Caco-2 (cell line): ENCODE data around the gene TTYH3. TPM values are rescaled to one million over a fixed set of nuclear protein-coding genes. Genes with fewer than 3 reads are reported as not detected.

Experiments used
- BruUV-seq: library from RNA; stranded (reverse); fragments of 400-500 nt; replicated peaks from 2 replicates; lab custom pipeline; 2021; lab: Mats Ljungman, UMichigan
- CTCF ChIA-PET: fragments of 300-600 bp; sonication (Branson Sonifier 250); formaldehyde crosslinking; loops from one replicate; lab custom pipeline; 2022; ENCODE audit warnings: antibody characterized with exemption; lab: Charles Lee
- POLR2A ChIA-PET: fragments of 300-600 bp; sonication (Branson Sonifier 250); formaldehyde crosslinking; loops from one replicate; lab custom pipeline; 2022; ENCODE audit warnings: antibody characterized with exemption; lab: Charles Lee
- DNase-seq, 2 experiments: peaks; one replicate each; pipeline versions ENCODE4 v3.0.0 to v3.0.0-alpha.2; 2020 to 2022
- H3K27me3 ChIP-seq: replicated peaks from 2 replicates; pipeline ENCODE4 v1.6.0; 2011; ENCODE audit warnings: low read length; ENCODE audit not compliant: control insufficient read depth, insufficient read depth
- H3K36me3 ChIP-seq: 2 replicates; pipeline ENCODE4 v1.5.1; 2011; ENCODE audit warnings: low read length; ENCODE audit not compliant: control insufficient read depth, insufficient read depth
- H3K4me1 ChIP-seq: fragments of 250-450 bp; sonication (Bioruptor Pico); 2 replicates; pipeline ENCODE4 v1.5.1; 2020; ENCODE audit warnings: mild to moderate bottlenecking
- H3K4me3 ChIP-seq: 2 replicates; pipeline ENCODE4 v1.5.1; 2011; ENCODE audit warnings: low read depth, mild to moderate bottlenecking, control low read depth, low read length
- H3K9me3 ChIP-seq: fragments of 250-450 bp; sonication (Bioruptor Pico); 2 replicates; pipeline ENCODE4 v1.5.1; 2020; ENCODE audit warnings: mild to moderate bottlenecking, moderate library complexity
- H3K27ac Mint-ChIP-seq: one replicate; pipeline ENCODE4 v1.8.0; 2022; ENCODE audit warnings: mixed read lengths; ENCODE audit not compliant: unreplicated experiment
- H3K27me3 Mint-ChIP-seq: one replicate; pipeline ENCODE4 v1.8.0; 2022; ENCODE audit warnings: mixed read lengths; ENCODE audit not compliant: insufficient read depth, unreplicated experiment
- H3K36me3 Mint-ChIP-seq: one replicate; pipeline ENCODE4 v1.8.0; 2022; ENCODE audit warnings: mild to moderate bottlenecking, mixed read lengths; ENCODE audit not compliant: insufficient read depth, unreplicated experiment
- H3K4me1 Mint-ChIP-seq: one replicate; pipeline ENCODE4 v1.8.0; 2022; ENCODE audit warnings: low read depth, mixed read lengths; ENCODE audit not compliant: unreplicated experiment
- H3K4me3 Mint-ChIP-seq: one replicate; pipeline ENCODE4 v1.8.0; 2022; ENCODE audit warnings: mild to moderate bottlenecking, moderate library complexity, mixed read lengths; ENCODE audit not compliant: unreplicated experiment
- H3K9me3 Mint-ChIP-seq: one replicate; pipeline ENCODE4 v1.8.0; 2022; ENCODE audit warnings: mixed read lengths; ENCODE audit not compliant: unreplicated experiment
- intact Hi-C: fragments of 100-400 bp; cut with micrococcal nuclease; formaldehyde crosslinking; loops from one replicate; pipeline ENCODE4 v1.10.0; 2022; ENCODE audit not compliant: unreplicated experiment
- total RNA-seq: library from RNA; stranded (reverse); gene quantifications from 2 replicates; pipeline ENCODE4 v1.2.3, GENCODE V29; 2022
- TF ChIP-seq, protein P1 (sequence below), 2 experiments: fragments of 200-600 bp in 1 of 2; IDR thresholded peaks; 1 replicate in 1 of 2; 2 replicates in 1 of 2; pipeline versions ENCODE4 v1.5.1 to v1.8.0; 2011 to 2022; ENCODE audit warnings: antibody characterized with exemption in 1 of 2, control low read depth in 1 of 2, inconsistent platforms in 1 of 2, low read depth in 1 of 2, low read length in 1 of 2, mild to moderate bottlenecking in 1 of 2, moderate library complexity in 1 of 2; ENCODE audit not compliant: insufficient read depth in 1 of 2, severe bottlenecking in 1 of 2, unreplicated experiment in 1 of 2

Gene TTYH3
- total RNA-seq, 1 experiment from 2014 or later, result 57.3 TPM

DNA sequence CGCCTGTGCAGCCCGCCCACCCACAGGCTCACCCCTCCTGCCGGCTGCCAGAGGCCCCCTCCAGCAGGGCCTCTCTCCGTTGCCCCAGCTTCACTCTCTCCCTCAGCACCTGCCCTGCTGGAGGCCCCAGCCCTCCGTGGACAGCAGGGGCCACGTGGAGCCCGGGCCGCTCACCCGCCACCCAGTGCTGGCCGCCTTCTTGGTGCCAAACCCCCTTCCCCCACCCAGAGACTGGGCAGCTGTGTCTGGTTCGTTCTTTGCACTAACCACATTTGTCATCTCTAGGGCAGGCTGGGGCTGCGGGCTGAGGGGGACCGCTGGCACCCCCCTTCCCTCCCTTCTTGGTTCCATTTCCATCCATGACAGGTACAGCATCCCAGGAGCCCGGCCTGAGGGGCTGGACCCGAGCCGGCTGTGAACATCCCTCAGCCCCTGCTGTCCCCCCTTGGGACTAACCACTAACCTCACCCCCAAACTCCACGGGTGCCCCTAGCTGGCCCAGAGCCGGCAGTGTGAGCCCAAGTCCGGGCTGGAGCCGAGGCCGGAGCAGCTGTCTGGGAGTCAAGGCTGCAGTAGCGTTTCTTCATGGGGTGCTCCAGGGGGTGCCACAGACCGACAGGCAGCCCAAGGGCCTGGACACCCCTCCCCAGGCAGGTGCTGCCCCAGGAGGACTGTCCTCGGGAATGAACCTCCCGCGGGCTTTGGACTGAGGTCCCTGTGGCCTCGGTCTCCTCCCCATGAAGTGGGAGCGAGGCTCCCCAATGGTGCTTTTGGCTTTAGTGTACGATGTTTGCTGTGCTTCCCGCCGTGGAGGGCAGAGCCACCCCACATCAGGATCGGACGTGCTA is 30.7 kb downstream of the TTYH3 start:
- Mint-ChIP-seq H3K27ac (no peak overlapping the region), H3K9me3 (no peaks in the 10 kb centered on the region), H3K4me1 (no peaks in the 10 kb centered on the region), H3K4me3 (no peak overlapping the region), H3K27me3 (peaks cover 3% of the 10 kb centered on the region), H3K36me3 (peaks cover 7% of the 10 kb centered on the region)
- POLR2A ChIA-PET, result interaction anchor here (0.6 kb wide), 1 partner anchor 66 kb away, joined by 3 read pairs; no protein-coding TSS in a partner anchor
- Histone ChIP-seq H3K9me3 (no peaks in the 10 kb centered on the region), H3K27me3 (no peaks in the 10 kb centered on the region), H3K36me3 (no peaks in the 10 kb centered on the region; the same call in 1 of the 2 replicates), H3K4me1 (no peaks in the 10 kb centered on the region), H3K4me3 (no peak overlapping the region)
- BruUV-seq, result no TSS peak
- CTCF ChIA-PET, result no interaction called here
- intact Hi-C loops, result no loop called here
- TF ChIP-seq, protein P1, sequence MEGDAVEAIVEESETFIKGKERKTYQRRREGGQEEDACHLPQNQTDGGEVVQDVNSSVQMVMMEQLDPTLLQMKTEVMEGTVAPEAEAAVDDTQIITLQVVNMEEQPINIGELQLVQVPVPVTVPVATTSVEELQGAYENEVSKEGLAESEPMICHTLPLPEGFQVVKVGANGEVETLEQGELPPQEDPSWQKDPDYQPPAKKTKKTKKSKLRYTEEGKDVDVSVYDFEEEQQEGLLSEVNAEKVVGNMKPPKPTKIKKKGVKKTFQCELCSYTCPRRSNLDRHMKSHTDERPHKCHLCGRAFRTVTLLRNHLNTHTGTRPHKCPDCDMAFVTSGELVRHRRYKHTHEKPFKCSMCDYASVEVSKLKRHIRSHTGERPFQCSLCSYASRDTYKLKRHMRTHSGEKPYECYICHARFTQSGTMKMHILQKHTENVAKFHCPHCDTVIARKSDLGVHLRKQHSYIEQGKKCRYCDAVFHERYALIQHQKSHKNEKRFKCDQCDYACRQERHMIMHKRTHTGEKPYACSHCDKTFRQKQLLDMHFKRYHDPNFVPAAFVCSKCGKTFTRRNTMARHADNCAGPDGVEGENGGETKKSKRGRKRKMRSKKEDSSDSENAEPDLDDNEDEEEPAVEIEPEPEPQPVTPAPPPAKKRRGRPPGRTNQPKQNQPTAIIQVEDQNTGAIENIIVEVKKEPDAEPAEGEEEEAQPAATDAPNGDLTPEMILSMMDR (IDR thresholded peaks at IDR 0.05; ENCODE audit: insufficient read depth in 1 of 2, low read depth in 1 of 2, low read length in 1 of 2, severe bottlenecking in 1 of 2, unreplicated experiment in 1 of 2), result no peak
- no peak for DNase-seq

DNA sequence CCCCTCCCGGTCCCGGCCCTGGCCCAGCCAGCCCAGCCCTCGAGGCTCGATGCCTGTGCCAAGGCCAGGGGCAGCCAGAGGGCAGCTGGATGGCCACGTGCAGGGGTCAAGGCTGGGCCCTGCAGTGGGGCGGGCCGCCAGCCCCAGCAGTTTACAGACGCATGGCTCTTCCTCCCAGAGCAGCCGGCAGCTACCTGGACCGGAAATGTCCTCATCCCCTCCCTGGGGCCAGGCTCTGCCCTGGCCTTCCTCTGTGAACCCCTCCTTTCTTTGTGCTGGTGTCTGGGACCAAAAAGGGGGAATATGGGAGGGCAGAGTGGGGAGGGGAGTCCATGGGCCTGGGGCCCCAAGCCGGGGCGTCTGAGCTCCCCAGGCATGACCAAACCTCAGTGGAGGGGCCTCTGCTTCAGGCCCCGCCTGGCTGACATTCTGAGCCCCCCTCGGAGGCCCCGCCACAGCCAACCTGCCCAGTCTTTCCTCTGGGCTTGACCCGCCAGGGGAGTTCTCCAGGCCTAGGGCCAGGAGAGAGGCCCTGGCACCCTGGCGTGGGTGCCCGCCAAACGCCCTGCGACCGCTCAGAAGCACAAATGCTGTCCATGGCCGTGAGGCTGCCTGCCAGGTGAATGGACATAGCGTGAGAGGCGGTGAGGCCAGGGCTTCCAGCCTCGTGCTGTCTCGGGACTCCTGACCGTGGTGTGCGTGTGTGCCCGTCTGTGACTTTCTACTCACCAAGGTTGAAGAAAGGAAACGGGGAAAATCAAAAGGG is 31.5 kb downstream of the TTYH3 start:
- Histone ChIP-seq H3K27me3 (no peaks in the 10 kb centered on the region), H3K36me3 (no peaks in the 10 kb centered on the region; the same call in 1 of the 2 replicates), H3K4me1 (no peaks in the 10 kb centered on the region), H3K4me3 (no peak overlapping the region), H3K9me3 (no peaks in the 10 kb centered on the region)
- Mint-ChIP-seq H3K4me3 (no peak overlapping the region), H3K36me3 (peaks cover 7% of the 10 kb centered on the region), H3K4me1 (no peaks in the 10 kb centered on the region), H3K9me3 (no peaks in the 10 kb centered on the region), H3K27me3 (peaks cover 3% of the 10 kb centered on the region), H3K27ac (no peak overlapping the region)
- TF ChIP-seq, protein P1 (IDR thresholded peaks at IDR 0.05; ENCODE audit: insufficient read depth in 1 of 2, low read depth in 1 of 2, low read length in 1 of 2, severe bottlenecking in 1 of 2, unreplicated experiment in 1 of 2), result no peak
- ChIA-PET POLR2A (interaction anchor here (0.6 kb wide), 1 partner anchor 67 kb away, joined by 3 read pairs; no protein-coding TSS in a partner anchor), CTCF (no interaction called here)
- no TSS peak for BruUV-seq
- intact Hi-C loops, result no loop called here
- DNase-seq, result no peak

DNA sequence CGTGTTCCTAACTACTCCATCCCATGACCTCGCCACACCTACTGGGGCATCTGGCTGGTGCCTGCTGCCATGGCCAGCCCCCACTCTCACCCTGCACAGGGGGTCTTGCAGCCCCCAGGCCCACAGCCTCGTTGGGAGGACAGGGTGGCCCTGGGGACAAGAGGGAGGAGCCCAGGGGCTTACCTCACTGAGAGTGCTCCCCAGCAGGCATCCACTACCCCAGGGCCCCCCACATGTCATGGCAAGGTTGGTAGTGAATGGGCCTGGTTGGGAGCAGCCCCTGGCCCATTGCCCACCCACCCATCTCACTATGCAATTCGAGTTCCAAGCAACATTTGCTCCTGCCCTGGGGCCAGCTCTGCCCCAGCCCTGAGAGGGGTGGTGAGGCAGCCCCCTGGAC is 32.2 kb downstream of the TTYH3 start:
- TF ChIP-seq, protein P1 (IDR thresholded peaks at IDR 0.05; ENCODE audit: insufficient read depth in 1 of 2, low read depth in 1 of 2, low read length in 1 of 2, severe bottlenecking in 1 of 2, unreplicated experiment in 1 of 2), result no peak
- Mint-ChIP-seq H3K27me3 (peaks cover 3% of the 10 kb centered on the region), H3K36me3 (peaks cover 7% of the 10 kb centered on the region), H3K4me1 (no peaks in the 10 kb centered on the region), H3K27ac (no peak overlapping the region), H3K4me3 (no peak overlapping the region), H3K9me3 (no peaks in the 10 kb centered on the region)
- Histone ChIP-seq H3K4me3 (no peak overlapping the region), H3K4me1 (no peaks in the 10 kb centered on the region), H3K27me3 (no peaks in the 10 kb centered on the region), H3K9me3 (no peaks in the 10 kb centered on the region), H3K36me3 (no peaks in the 10 kb centered on the region; the same call in 1 of the 2 replicates)
- DNase-seq, result no peak
- BruUV-seq, result no TSS peak
- intact Hi-C loops, result no loop called here
- POLR2A ChIA-PET, result no interaction called here
- CTCF ChIA-PET, result no interaction called here
